ENCODE results near the gene SLC24A3.

DNA sequence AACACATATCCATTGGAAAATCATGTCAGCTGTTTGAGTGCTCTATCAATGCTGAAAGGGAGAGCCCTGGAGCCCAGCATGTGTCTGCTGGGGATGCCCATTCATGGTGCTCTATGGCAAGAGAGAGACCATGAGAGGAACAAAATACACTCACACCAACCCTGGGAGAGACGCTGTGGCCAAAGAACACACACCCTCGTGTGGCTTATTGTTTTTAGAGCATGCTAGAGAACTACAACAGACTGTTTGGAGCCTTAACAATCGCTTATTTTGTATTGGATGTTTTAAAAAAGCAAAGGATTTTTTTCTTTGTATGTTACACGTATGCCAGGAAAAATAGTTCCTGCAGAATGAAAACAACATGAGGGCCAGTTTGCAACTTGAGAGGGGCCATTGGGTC lies 151.0 kb downstream of the SLC24A3 start:
- TF ChIP-seq, protein P1, sequence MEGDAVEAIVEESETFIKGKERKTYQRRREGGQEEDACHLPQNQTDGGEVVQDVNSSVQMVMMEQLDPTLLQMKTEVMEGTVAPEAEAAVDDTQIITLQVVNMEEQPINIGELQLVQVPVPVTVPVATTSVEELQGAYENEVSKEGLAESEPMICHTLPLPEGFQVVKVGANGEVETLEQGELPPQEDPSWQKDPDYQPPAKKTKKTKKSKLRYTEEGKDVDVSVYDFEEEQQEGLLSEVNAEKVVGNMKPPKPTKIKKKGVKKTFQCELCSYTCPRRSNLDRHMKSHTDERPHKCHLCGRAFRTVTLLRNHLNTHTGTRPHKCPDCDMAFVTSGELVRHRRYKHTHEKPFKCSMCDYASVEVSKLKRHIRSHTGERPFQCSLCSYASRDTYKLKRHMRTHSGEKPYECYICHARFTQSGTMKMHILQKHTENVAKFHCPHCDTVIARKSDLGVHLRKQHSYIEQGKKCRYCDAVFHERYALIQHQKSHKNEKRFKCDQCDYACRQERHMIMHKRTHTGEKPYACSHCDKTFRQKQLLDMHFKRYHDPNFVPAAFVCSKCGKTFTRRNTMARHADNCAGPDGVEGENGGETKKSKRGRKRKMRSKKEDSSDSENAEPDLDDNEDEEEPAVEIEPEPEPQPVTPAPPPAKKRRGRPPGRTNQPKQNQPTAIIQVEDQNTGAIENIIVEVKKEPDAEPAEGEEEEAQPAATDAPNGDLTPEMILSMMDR (IDR thresholded peaks at IDR 0.05; ENCODE audit: insufficient read depth, low read depth, low read length), result no peak
- TF ChIP-seq EZH2 (IDR thresholded peaks at IDR 0.05; ENCODE audit: insufficient read depth, low read length), result no peak

Measured in astrocyte (in vitro differentiated cells and primary cell).